Left hindlimb (tissue), 1 donor: ENCODE results near the gene GRAP.

Experiments
- DNase-seq: peaks from one replicate; pipeline ENCODE4 v3.0.0-alpha.2; 2018

GRAP gene

GRCh38 chr17:19001907-19002590, 44.7 kb downstream of the GRAP start:
- no peak for DNase-seq

GRCh38 chr17:19000531-19001325, 46.0 kb downstream of the GRAP start:
- no peak for DNase-seq

- no peak for DNase-seq
These were observed 46.8 kb downstream of the GRAP start for GRCh38 chr17:18999911-19000310.

- no peak for DNase-seq
These were observed 47.4 kb downstream of the GRAP start for GRCh38 chr17:18999394-18999793.

GRCh38 chr17:18997650-18998196, 49.0 kb downstream of the GRAP start:
- DNase-seq, result no peak

GRCh38 chr17:18996458-18996857, 50.3 kb downstream of the GRAP start:
- DNase-seq, result no peak

- no peak for DNase-seq
These were observed 51.5 kb downstream of the GRAP start for GRCh38 chr17:18995220-18995619.

- no peak for DNase-seq
These were observed 52.1 kb downstream of the GRAP start for GRCh38 chr17:18994631-18995030.

GRCh38 chr17:18993905-18994526, 52.7 kb downstream of the GRAP start:
- no peak for DNase-seq

GRCh38 chr17:18992454-18993130, 54.2 kb downstream of the GRAP start:
- no peak for DNase-seq

- DNase-seq, result no peak
These were observed 55.0 kb downstream of the GRAP start for GRCh38 chr17:18991531-18992315.

GRCh38 chr17:18990331-18990730, 56.4 kb downstream of the GRAP start:
- DNase-seq, result no peak

GRCh38 chr17:18988546-18989173, 58.1 kb downstream of the GRAP start:
- no peak for DNase-seq

GRCh38 chr17:18987862-18988545, 58.8 kb downstream of the GRAP start:
- DNase-seq, result no peak

GRCh38 chr17:18987230-18987610, 59.5 kb downstream of the GRAP start:
- no peak for DNase-seq

- no peak for DNase-seq
These were observed 60.1 kb downstream of the GRAP start for GRCh38 chr17:18986541-18987229.

GRCh38 chr17:18985475-18985874, 61.3 kb downstream of the GRAP start:
- no peak for DNase-seq

GRCh38 chr17:18984273-18985114, 62.3 kb downstream of the GRAP start:
- no peak for DNase-seq

- no peak for DNase-seq
These were observed 64.9 kb downstream of the GRAP start for GRCh38 chr17:18981642-18982424.
